DMS153 treated with DMSO at 0.1 percent for 48 hours (cell line): ENCODE measurements around the gene CHST3.
"Not testable (repeated sequence)": the region's sequence is repeated elsewhere in the genome, so short reads cannot be mapped to it uniquely, and the experiment has no call there.

Source experiments
- DNase-seq: peaks from one replicate; lab custom pipeline; 2025; ENCODE audit not compliant: unreplicated experiment; lab: John Stamatoyannopoulos, UW

The CHST3 gene

DNA sequence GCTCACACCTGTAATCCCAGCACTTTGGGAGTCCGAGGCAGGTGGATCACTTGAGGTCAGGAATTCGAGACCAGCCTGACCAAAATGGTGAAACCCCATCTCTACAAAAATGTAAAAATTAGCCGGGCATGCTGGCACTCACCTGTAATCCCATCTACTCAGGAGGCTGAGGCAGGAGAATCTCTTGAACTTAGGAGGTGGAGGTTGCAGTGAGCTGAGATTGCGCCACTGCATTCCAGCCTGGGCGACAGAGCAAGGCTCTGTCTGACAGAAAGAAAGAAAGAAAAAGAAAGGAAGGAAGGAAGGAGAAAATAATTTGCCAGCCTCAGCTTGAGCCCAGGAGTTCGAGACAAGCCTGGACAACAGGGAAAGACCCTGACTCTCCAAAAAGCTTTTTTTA lies 24.7 kb downstream of the CHST3 start:
- not testable (repeated sequence) for DNase-seq

DNA sequence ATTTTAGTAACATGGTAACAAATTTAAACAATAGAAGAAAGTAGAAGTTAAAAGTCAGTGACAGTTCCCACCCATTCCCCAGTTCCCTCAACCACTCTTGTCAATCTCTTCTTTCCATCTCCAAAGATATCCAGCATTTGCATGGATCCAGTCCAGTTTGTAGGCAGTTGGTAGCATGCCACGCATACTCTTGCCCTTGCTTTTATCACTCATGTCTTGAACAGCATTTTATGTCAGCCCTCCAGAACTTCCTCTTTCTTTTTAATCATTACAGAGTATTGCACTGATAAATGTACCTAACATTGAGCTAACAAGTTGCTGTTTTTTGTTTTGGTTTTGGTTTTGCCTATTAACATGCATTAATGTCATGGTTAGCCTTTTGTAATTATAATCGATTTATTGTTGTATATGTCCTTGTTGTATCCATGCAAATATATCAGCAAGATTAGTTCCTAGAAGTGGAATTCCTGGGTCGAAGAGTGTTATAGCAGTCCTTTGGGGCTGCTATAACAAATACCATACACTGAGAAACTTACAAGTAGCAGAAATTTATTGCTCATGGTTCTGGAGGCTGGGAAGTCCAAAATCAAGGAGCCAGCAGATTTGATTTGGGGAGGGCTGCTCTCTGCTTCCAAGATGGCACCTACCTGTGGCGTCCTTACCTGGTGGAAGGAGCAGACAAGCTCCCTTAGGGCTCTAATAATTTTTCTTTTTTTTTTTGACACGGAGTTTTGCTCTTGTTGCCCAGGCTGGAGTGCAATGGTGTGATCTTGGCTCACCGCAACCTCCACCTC lies 25.7 kb downstream of the CHST3 start:
- DNase-seq, result no peak

DNA sequence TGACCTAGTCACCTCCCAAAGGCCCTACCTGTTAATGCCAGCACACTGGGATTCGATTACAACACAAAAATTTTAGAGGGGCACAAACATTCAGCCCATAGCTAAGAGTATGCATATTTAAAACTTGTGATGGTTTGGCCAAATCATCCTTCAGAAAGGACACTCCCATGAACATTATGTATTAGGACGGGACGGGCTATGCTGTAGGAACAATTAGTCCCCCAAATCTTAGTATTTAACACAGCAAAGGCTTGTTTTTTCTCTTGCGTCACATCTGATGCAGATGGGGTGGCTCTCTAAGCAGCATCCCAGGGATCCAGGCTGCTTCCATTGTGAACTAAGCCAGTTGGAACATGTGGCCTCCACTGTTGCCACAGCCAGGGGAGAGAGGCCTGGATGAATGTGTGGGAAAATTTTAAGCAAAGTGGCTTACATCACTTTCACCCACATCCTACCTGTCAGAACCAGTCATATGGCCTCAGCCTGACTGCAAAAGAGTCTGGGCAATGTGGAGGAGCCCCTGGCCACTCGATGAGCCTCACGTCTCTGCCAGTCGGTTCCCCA lies 26.6 kb downstream of the CHST3 start:
- DNase-seq, result no peak

DNA sequence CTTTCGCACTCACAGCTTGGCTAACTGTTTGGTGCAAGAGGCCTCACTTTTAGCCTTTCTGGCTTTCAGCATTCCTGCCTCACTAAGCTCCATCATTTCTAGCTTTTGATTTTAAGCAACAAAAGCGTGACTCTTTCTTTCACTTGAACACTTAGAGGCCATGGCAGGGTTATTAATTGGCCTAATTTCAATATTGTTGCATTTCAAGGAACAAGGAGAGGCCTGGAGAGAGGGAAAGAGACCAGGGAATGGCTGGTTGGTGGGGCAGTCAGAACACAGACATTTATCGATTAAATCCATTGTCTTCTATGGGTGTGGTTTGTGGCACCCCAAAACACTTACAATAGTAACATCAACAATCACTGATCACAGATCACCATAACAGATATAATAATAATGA lies 31.3 kb downstream of the CHST3 start:
- no peak for DNase-seq

DNA sequence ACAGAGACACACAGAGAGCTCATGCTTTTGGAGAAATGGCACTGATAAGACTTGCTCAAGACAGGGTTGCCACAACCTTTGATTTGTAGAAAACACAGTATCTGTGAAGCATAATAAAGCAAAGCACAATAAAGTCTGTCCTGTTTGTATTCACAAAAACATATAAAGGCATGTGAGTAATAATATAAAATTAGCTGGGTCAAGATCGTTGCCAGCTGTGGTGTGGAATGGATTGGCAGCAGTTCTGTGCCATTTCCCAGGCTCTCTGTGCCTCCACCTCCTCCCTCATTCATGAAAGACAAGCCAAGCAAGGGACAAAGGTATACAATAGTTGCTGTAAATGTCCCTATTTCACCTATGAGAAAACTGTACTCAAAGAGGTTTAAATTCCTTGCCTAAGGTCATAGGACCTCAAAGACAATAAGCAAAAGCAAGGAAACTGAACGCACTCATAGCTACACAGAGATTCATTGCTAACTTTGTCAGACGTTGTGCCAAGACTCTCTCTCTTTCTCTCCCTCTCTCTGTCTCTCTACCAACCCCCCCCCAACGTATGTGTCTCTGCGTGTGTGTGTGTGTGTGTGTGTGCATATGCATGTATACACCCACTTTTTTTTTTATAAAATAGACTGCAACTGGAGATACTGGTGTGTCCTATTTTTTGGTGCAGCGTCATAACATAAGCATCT lies 31.8 kb downstream of the CHST3 start:
- no peak for DNase-seq

DNA sequence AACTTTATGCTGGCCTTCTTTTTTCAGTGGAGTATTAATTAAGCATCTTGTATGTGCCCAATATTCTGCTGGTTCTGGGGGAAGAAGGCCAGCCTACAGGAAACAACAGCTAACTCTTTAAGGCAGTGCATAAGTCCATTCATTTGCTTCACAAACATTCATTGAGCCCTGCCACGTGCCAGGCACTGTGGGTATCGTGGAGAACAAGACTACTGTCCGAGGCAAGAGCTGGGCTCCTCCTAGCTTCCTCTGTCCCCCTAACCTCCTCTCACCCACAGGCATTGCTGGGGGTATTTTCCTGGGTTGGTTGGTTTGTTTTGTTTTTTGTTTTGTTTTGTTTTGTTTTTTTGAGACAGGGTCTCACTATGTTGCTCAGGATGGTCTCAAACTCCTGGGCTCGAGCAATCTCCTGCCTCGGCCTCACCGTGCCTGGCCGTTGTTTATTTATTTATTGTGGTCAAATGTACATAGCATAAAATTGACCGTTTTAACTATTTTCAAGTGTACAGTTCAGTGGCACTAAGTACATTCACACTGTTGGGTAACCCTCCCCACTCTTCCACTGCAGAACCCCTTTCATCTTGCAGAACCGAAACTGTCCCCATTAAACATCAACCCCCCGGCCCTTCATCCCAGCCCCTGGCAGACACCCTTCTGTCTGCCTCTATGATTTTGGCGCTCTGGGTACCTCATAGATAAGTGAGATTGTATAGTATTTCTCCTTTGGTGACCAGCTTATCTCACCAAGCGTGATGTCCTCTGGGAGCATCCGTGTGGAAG lies 32.6 kb downstream of the CHST3 start:
- DNase-seq, result no peak

DNA sequence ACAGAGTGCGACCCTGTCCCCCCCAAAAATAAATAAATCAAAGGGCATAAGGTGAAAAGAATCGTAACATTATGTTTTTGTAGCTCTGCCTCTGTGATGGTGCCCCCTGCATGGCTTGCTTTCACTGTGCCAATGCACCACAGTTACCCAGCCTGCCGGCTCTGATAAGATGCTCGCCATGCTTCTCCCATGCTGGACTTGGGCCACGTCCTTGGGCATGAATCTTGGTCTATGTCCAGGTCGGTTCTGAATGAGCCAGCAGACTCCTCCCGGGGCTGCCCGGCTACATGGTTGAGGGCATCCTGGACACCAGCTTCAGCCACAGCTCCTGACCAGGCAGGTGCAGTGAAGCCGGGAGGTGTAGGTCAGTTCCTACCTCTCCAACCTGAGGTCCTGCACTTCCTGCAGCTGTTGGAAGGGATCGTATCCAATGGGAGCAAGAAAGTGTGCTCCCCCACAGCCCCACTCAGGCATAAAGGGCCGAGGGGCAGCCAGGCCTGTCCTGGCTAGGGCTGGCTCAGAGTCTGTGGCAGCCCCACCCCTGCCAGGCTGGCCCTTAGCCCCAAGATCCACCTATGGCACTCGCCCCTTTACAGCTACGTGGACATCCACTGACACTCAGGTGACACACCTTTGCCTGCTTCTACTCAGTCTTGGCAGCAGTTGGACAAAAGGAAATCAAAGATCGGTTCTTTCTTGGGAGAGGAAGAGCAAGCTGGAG lies 34.1 kb downstream of the CHST3 start:
- no peak for DNase-seq

DNA sequence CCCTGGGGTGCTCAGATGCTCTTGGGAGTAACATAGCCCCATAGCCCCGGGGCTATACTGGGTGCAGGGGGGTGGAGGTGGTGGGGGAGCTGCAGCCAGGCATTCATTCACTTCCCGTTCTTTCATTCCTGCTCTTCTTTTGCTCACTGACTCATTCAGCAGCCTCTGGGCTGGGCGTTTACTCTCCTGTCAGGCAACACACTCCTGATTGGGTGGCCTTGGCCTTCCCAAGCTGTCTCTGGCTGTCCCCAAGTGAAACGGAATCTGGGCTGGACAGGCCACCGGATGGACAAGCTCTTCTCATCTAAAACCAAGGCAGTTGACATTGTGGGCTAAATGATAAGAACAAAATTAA lies 34.6 kb downstream of the CHST3 start:
- DNase-seq, result no peak

DNA sequence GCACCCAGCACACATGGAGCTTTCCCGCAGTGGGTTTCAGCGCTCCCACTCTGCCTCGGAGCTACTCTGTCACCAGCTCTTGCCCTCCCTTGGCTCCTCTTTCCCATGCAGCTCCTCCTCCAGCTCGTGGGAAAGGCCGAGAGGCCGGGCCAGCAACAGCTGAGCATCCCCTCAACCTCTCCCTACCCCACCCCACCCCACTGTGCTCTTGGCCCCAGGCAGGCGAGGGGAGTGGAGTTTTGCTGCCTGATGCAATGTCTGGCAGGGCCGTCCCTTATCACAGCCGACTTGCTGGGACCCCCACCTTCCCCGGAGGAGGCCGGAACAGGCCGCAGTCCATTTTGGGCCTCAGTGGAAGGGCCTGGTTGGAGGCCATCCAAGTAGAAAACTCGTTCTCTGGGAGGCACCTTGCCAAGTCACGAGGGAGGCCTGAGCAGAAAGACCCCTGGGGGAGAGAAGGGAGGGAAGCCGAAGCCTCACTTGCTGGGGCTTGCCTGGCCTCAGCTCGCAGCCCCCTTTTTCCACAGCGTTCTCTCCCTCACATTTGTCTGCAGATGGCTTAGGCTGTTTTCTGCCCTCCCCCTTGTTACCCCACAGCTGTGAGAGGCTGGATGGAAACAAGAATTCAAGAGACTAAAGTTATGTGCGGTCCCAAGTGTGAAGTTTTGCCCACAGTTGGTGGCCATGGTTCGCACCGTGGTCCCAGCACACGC lies 35.3 kb downstream of the CHST3 start:
- DNase-seq, result no peak

DNA sequence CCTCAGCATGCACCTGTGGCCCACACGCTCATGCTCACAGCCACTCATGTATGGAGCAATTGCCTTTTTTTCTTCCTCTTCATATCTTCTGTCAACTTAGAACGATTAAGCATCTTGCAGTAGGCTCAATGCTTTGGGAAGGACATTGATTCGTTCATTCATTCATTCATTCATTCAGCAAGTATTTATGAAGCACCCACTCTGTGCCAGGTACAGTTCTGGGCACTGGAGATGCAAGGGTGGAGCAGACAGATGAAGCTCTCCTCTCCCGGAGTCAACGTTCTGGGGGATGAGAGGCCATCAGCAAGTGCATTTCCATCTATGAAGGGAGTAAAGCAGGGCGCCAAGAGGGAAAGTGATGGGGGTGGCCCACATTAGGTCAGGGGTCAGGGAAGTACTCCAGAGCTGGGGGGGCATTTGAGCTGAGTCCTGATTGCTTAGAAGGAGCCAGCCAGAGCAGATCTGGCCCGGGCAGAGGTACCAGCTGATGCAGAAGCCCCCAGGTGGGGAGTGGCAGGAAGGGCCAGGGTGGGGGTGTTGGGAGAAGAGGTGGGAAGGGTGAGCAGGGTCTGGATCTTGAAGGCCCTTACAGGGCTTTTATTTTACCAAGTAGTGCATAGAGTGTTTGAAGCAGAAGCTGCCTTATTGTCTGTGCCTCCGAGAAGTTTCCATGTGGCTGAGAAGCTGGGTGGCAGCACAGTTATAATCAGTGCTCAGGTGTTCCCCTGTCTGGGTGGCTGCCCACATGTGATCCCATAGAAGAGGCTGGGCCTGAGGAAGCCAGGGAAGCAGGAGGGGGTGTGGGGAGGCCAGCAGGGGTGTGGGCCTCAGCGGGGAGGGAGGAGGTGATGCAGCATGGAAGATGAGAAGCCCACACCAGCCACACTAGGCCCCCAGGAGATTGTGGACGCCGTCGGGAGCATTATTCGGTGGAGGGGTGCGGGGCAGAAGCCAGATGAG lies 36.2 kb downstream of the CHST3 start:
- DNase-seq, result no peak

DNA sequence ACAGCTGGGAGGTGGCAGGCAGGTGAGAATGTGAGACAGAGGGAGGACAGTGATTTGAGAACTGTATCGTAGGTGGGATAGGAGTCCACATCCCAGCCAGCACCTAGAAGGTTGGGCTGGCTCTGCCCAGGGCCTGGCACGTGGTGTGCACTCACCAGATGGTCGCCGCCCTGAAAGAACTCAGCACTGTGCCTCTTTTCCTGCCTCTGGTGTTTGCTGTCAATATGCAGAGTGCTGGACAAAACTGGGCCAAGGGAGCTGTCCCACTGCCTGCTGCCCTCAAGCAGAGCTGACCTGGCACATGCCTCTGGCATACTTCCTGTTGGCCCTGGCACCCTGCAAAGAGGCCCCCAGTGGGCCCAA lies 36.8 kb downstream of the CHST3 start:
- no peak for DNase-seq

DNA sequence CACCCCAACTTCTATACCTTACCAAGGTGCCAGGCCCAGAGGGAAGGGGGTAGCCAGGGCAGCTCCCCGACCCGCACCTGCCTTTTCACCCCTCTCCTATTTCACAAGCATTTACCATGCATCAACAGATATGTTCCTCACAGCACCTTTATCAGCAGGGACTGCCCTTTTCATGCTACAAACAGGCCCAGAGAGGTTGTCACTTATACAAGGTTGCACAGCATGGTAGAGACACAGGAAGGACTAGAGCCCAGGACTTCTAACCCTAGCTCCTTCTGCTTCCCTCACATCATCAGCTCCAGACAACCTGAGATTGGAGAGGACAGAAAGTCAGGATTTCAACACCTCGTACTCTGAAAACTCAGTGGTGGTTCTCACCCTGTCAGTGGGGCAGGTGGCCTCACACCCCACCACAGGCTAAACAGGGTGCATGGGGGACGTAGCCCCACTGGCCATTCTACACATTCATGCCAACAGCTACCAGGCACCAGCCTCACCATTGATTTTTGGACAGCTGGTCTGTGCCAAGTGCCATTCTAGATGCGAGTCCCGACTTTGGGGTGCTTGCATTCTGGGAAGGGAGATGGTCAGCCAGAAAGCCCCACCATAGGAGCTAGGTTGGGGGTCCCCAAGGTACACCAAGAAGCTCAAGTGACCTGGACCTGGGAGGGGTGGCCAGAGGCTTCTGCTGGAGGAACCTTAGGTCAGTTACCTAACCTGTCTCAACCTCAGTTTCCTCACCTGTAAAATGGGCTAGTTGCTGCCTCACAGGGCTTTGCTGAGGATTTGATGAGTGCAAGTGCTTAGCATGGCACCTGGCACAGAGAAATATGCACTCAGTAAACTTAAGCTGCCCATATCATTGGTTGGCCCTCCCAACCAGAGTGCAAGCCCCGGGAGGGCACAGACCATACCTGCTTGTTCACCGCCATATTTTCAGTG lies 38.4 kb downstream of the CHST3 start:
- DNase-seq, result no peak

DNA sequence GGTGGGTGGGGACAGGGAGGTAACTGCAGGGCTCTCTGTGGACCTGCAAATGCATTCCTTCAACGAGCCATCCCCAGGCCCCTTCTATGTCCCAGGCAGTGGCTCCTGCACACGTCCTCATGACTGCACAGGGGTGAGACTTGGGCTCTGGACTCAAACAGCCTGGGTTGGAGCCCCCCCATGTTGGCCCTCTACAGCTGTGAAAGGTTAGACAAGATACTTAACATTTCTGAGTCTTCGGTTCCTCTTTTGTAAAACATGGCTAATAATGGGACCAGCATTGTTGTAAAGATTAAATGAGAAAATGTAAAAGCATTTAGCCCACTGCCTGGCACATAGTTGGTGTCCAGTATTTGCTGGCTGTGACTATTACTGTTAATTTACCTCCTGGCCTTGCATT lies 41.8 kb downstream of the CHST3 start:
- DNase-seq, result no peak

DNA sequence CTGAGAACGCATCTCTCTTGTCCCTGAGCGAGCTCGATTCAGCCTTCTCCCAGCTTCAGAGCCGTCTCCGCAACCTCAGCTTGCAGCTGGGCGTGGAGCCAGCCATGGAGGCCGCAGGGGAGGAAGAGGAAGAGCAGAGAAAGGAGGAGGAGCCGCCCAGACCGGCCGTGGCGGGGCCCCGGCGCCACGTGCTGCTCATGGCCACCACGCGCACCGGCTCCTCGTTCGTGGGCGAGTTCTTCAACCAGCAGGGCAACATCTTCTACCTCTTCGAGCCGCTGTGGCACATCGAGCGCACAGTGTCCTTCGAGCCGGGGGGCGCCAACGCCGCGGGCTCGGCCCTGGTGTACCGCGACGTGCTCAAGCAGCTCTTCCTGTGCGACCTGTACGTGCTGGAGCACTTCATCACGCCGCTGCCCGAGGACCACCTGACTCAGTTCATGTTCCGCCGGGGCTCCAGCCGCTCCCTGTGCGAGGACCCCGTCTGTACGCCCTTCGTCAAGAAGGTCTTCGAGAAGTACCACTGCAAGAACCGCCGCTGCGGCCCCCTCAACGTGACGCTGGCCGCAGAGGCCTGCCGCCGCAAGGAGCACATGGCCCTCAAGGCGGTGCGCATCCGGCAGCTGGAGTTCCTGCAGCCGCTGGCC lies 43.2 kb downstream of the CHST3 start:
- no peak for DNase-seq

DNA sequence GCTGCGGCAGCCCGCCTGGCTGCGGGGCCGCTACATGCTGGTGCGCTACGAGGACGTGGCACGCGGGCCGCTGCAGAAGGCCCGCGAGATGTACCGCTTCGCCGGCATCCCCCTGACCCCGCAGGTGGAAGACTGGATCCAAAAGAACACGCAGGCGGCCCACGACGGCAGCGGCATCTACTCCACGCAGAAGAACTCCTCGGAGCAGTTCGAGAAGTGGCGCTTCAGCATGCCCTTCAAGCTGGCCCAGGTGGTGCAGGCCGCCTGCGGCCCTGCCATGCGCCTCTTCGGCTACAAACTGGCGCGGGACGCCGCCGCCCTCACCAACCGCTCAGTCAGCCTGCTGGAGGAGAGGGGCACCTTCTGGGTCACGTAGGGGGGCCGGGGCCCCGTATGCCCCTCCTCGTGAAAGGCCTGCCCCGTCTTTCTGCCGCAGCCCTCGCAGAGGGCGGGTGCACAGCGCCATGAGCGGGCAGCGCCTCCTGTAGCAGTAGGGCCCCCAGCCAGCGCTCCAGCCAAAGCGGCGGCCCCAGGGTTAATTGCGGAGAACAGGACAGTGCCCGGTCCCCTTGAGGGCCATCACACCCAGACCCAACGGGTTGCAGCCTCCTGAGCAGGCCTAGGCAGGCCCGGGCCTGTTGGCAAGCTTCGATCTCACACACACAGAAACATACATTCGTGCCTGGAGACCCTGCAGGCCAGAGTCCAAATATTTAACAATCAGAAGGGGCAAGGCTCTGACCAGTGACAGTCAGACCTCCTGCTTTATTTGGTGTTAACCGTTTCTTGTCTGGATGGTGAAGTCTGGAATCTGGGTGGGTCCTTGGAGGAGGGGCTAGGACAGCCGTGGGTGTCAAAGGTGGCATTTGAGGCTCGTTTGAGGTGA lies 44.1 kb downstream of the CHST3 start:
- DNase-seq, result no peak

DNA sequence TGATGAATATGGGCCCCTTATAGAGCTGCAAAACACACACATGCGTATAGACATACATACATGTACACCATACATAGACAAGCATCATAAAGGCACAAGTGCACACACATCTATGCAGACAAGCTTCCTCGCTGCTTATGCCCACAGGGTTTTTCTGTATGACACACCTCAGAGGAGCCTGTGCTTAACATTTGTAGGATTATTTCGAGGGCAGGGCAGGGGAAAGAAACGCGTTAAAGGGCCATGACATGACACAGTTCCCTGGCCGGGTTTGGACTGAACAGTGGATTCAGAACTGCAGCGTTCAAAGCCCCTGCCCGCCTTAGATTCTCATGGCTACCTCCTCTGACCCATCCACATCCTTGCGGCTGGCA lies 44.8 kb downstream of the CHST3 start:
- no peak for DNase-seq
